GM12878 (cell line): ENCODE data around the gene NOL4L. TPM values are rescaled to one million over a fixed set of nuclear protein-coding genes. Genes with fewer than 3 reads are reported as not detected.

ENCODE experiments used
- ATAC-seq: fragments of 200-7000 bp; cut with Tn5 transposase; 3 replicates; pipeline ENCODE4 v1.9.1; 2020; ENCODE audit warnings: mild to moderate bottlenecking, moderate library complexity
- BruUV-seq: library from RNA; stranded (reverse); fragments of 400-500 nt; replicated peaks from 2 replicates; lab custom pipeline; 2021; lab: Mats Ljungman, UMichigan
- CTCF ChIA-PET: fragments of 300-600 bp; sonication (Branson Sonifier 250); formaldehyde crosslinking; extraction: SDS; loops from one replicate; lab custom pipeline; 2021; ENCODE audit warnings: inconsistent platforms; lab: Yijun Ruan, JAX
- POLR2A ChIA-PET: fragments of 350-600 bp; formaldehyde crosslinking; extraction: SDS; loops from one replicate; lab custom pipeline; 2021; ENCODE audit warnings: inconsistent platforms; lab: Charles Lee
- RAD21 ChIA-PET: fragments of 300-600 bp; sonication (Branson Sonifier 250); formaldehyde crosslinking; loops from one replicate; lab custom pipeline; 2023; ENCODE audit warnings: antibody characterized with exemption; ENCODE audit not compliant: unreplicated experiment; lab: Charles Lee
- SMC1A ChIA-PET: fragments of 300-600 bp; sonication (Branson Sonifier 250); formaldehyde crosslinking; loops from one replicate; lab custom pipeline; 2023; ENCODE audit not compliant: unreplicated experiment, uncharacterized antibody; lab: Charles Lee
- DNase-seq: peaks from one replicate; pipeline ENCODE4 v3.0.0-alpha.2; 2011; ENCODE audit warnings: low read depth, low spot score
- FAIRE-seq: peaks from 3 replicates; lab custom pipeline; 2011; peaks lifted over from hg19 to GRCh38; lab: Jason Lieb, UNC
- H2AFZ ChIP-seq: 2 replicates; pipeline ENCODE4 v1.6.0; 2011; ENCODE audit warnings: low read depth, low read length, control low read depth; ENCODE audit not compliant: control insufficient read depth
- H3K27ac ChIP-seq: 2 replicates; pipeline ENCODE4 v1.5.1; 2011; ENCODE audit warnings: control low read depth; ENCODE audit not compliant: control insufficient read depth, insufficient read depth
- H3K27me3 ChIP-seq, 2 experiments: replicated peaks in 1 of 2; 2 replicates each; pipeline versions ENCODE4 v1.6.0 to v1.6.1; 2011; ENCODE audit warnings: low read length in 1 of 2; ENCODE audit not compliant: control insufficient read depth in 2 of 2, insufficient read depth in 2 of 2
- H3K36me3 ChIP-seq, 2 experiments: 2 replicates each; pipeline ENCODE4 v1.5.1; 2011; ENCODE audit warnings: low read length in 1 of 2; ENCODE audit not compliant: control insufficient read depth in 2 of 2, insufficient read depth in 2 of 2
- H3K4me1 ChIP-seq: 2 replicates; pipeline ENCODE4 v1.6.1; 2011; ENCODE audit warnings: mild to moderate bottlenecking, low read length, moderate library complexity, mixed read lengths; ENCODE audit not compliant: control insufficient read depth, insufficient read depth
- H3K4me2 ChIP-seq: 2 replicates; pipeline ENCODE4 v1.6.0; 2011; ENCODE audit warnings: control low read depth; ENCODE audit not compliant: control insufficient read depth, insufficient read depth
- H3K4me3 ChIP-seq: fragments of 200-600 bp; sonication (generic); 2 replicates; pipeline ENCODE4 v1.5.1; 2016
- H3K79me2 ChIP-seq: 2 replicates; pipeline ENCODE4 v1.6.0; 2011; ENCODE audit warnings: low read length; ENCODE audit not compliant: control insufficient read depth, insufficient read depth
- H3K9ac ChIP-seq: 2 replicates; pipeline ENCODE4 v1.8.0; 2011; ENCODE audit warnings: low read length, control low read depth, mixed read lengths; ENCODE audit not compliant: control insufficient read depth, insufficient read depth
- H3K9me3 ChIP-seq: replicated peaks from 3 replicates; pipeline ENCODE4 v1.5.1; 2011; ENCODE audit warnings: mild to moderate bottlenecking, low read length; ENCODE audit not compliant: control insufficient read depth, insufficient read depth
- H4K20me1 ChIP-seq: 2 replicates; pipeline ENCODE4 v1.6.0; 2011; ENCODE audit not compliant: control insufficient read depth, insufficient read depth
- CHD4 ChIP-seq: fragments of 200-600 bp; sonication (generic); IDR thresholded peaks from 2 replicates; pipeline ENCODE4 v1.6.1; 2016; ENCODE audit warnings: mild to moderate bottlenecking
- CREM ChIP-seq: IDR thresholded peaks from 2 replicates; pipeline ENCODE4 v1.6.1; 2014; ENCODE audit warnings: antibody characterized with exemption, low read depth
- DPF2 ChIP-seq: fragments of 450-650 bp; IDR thresholded peaks from 2 replicates; pipeline ENCODE4 v1.6.1; 2017; ENCODE audit warnings: mild to moderate bottlenecking
- EZH2 ChIP-seq: IDR thresholded peaks from 2 replicates; pipeline ENCODE4 v1.6.1; 2012; ENCODE audit warnings: low read depth, mild to moderate bottlenecking, control low read depth, inconsistent platforms, low read length, borderline replicate concordance; ENCODE audit not compliant: control insufficient read depth
- GABPA ChIP-seq: IDR thresholded peaks from 2 replicates; pipeline ENCODE4 v1.6.1; 2014; ENCODE audit warnings: antibody characterized with exemption, low read depth, mild to moderate bottlenecking, inconsistent platforms
- MXI1 ChIP-seq: fragments of 150-350 bp; IDR thresholded peaks from 2 replicates; pipeline ENCODE4 v1.6.1; 2011; ENCODE audit warnings: low read depth, mild to moderate bottlenecking, inconsistent platforms, low read length, improper control_type of control experiment
- NFXL1 ChIP-seq: fragments of 450-650 bp; IDR thresholded peaks from 2 replicates; pipeline ENCODE4 v1.6.1; 2017; ENCODE audit warnings: antibody characterized with exemption, mild to moderate bottlenecking, borderline replicate concordance
- PAX5 ChIP-seq: IDR thresholded peaks from 2 replicates; pipeline ENCODE4 v1.6.1; 2011; ENCODE audit warnings: low read depth, low read length, borderline replicate concordance
- POU2F2 ChIP-seq: IDR thresholded peaks from 3 replicates; pipeline ENCODE4 v1.6.1; 2011; ENCODE audit warnings: low read depth, mild to moderate bottlenecking, low read length, borderline replicate concordance
- RBBP5 ChIP-seq: fragments of 200-600 bp; sonication (generic); conservative IDR thresholded peaks from 2 replicates; pipeline ENCODE4 v1.6.1; 2016
- SP1 ChIP-seq: IDR thresholded peaks from one replicate; pipeline ENCODE4 v1.6.1; 2011; ENCODE audit warnings: low read depth, low read length
- USF1 ChIP-seq: IDR thresholded peaks from 2 replicates; pipeline ENCODE4 v1.6.1; 2011; ENCODE audit warnings: borderline replicate concordance, low read depth, mild to moderate bottlenecking, moderate library complexity, mixed read lengths, low read length; ENCODE audit not compliant: insufficient read depth; ENCODE audit errors: extremely low read length
- ZNF24 ChIP-seq: fragments of 450-650 bp; IDR thresholded peaks from 2 replicates; pipeline ENCODE4 v1.6.1; 2017; ENCODE audit warnings: antibody characterized with exemption, mild to moderate bottlenecking
- ZNF622 ChIP-seq: fragments of 450-650 bp; IDR thresholded peaks from 2 replicates; pipeline ENCODE4 v1.6.1; 2017; ENCODE audit warnings: mild to moderate bottlenecking, inconsistent platforms
- ZNF687 ChIP-seq: fragments of 450-650 bp; IDR thresholded peaks from 2 replicates; pipeline ENCODE4 v1.6.1; 2017; ENCODE audit warnings: mild to moderate bottlenecking, moderate library complexity
- WGBS: methylation state at CpG from one replicate; pipeline ENCODE4 v1.1.6; 2016; ENCODE audit warnings: low lambda C conversion rate; ENCODE audit not compliant: insufficient replicate concordance, insufficient coverage; ENCODE audit errors: missing lambda C conversion rate; 5-methylcytosine and 5-hydroxymethylcytosine counted together
- in situ Hi-C: fragments of 300-500 bp; cut with MboI; formaldehyde crosslinking; loops from 9 replicates; pipeline ENCODE4 v1.14.3; 2018; ENCODE audit warnings: mixed read lengths
- intact Hi-C: fragments of 100-400 bp; cut with micrococcal nuclease; formaldehyde crosslinking; loops from one replicate; pipeline ENCODE4 v1.14.2; 2022; ENCODE audit not compliant: unreplicated experiment
- polyA plus RNA-seq, 11 experiments: library from polyadenylated mRNA; depleted of rRNA in 4 of 11; unstranded in 6 of 11; stranded (reverse) in 5 of 11; fragments of >200 nt; fragmentation: Nextera tagmentation in 4 of 11; fragmentation: Illumina TruSeq in 1 of 11; extraction: Ambion mirVana in 4 of 11; extraction: Trizol in 1 of 11; gene quantifications; 1 replicate in 1 of 11; 2 replicates in 10 of 11; pipeline versions ENCODE4 v1.2.1 to v1.2.3, GENCODE V29; 2011 to 2016; ENCODE audit warnings: inconsistent platforms in 2 of 11, missing spikeins in 2 of 11, low read depth in 1 of 11
- total RNA-seq, 4 experiments: library from RNA; depleted of rRNA in 3 of 4; stranded (reverse); fragments of >200 nt in 3 of 4; fragmentation: Illumina TruSeq in 1 of 4; extraction: Trizol in 1 of 4; gene quantifications; 2 replicates each; pipeline versions ENCODE4 v1.2.1 to v1.2.3, GENCODE V29; 2013 to 2021

Gene NOL4L
- total and polyA plus RNA-seq, 10 of the 15 experiments (the other 5 are each of a cell fraction or from before 2014, with no cell fraction given): 2.3 to 24.0 (median 8.0) TPM

- TF ChIP-seq ZNF687: no peak
These were observed 78.4 kb downstream of the NOL4L start (continued) for GRCh38 chr20:32506721-32507120.

GRCh38 chr20:32505723-32506473, 79.2 kb downstream of the NOL4L start:
- ATAC-seq (no peak), FAIRE-seq (no peak), DNase-seq (no peak)
- ChIA-PET SMC1A (interaction anchor here (1.0 kb wide), 1 partner anchor 20 kb away, joined by 3 read pairs; no protein-coding TSS in a partner anchor), CTCF (interaction anchor here (1.0 kb wide), 1 partner anchor 8 kb away, joined by 5 read pairs; no protein-coding TSS in a partner anchor), RAD21 (interaction anchor here (1.1 to 1.2 kb wide), 2 partner anchors 22 to 167 kb away, joined by 3 read pairs; no protein-coding TSS in a partner anchor), POLR2A (interaction anchor here (0.6 kb wide), 1 partner anchor 12 kb away, joined by 3 read pairs; no protein-coding TSS in a partner anchor)
- 67% methylated on average over 7 of the region's 8 CpGs for WGBS
- in situ Hi-C loops (no loop called here), intact Hi-C loops (no loop called here)
- BruUV-seq: no TSS peak
- H3K36me3 ChIP-seq: no peaks in the 10 kb centered on the region; a peak in 1 of 4 replicates
- no peak overlapping the region for H3K4me2 ChIP-seq
- peaks cover 10% of the 10 kb centered on the region for H3K4me1 ChIP-seq
- H3K9me3 ChIP-seq: no peaks in the 10 kb centered on the region
- no peaks in the 10 kb centered on the region for H4K20me1 ChIP-seq
- H3K79me2 ChIP-seq: no peaks in the 10 kb centered on the region
- no peak overlapping the region for H2AFZ ChIP-seq
- H3K27ac ChIP-seq: no peak overlapping the region
- no peak overlapping the region for H3K4me3 ChIP-seq
- no peak overlapping the region for H3K9ac ChIP-seq
- TF ChIP-seq MXI1: no peak
- TF ChIP-seq SP1: no peak
- no peak for TF ChIP-seq CHD4
- TF ChIP-seq POU2F2: no peak
- TF ChIP-seq ZNF24: no peak
- no peak for TF ChIP-seq GABPA
- TF ChIP-seq RBBP5: no peak
- no peak for TF ChIP-seq NFXL1
- no peak for TF ChIP-seq ZNF622
- TF ChIP-seq EZH2: no peak
- TF ChIP-seq CREM: no peak
- no peak for TF ChIP-seq DPF2
- TF ChIP-seq USF1: no peak
- TF ChIP-seq PAX5: no peak
- no peaks in the 10 kb centered on the region for H3K27me3 ChIP-seq
